GM12873 (cell line): ENCODE data around the gene RBBP8NL.

Source experiments
- CTCF ChIP-seq: IDR thresholded peaks from 2 replicates; pipeline ENCODE4 v1.5.1; 2012; ENCODE audit warnings: low read depth, mild to moderate bottlenecking, moderate library complexity, low read length, control low read depth; ENCODE audit not compliant: insufficient read depth; ENCODE audit errors: missing control alignments

RBBP8NL gene

GRCh38 chr20:62365814-62366369 is 61.4 kb downstream of the RBBP8NL start:
- no peak for TF ChIP-seq CTCF

- no peak for TF ChIP-seq CTCF
Observed at GRCh38 chr20:62364911-62365736, 62.2 kb downstream of the RBBP8NL start.

- TF ChIP-seq CTCF: no peak
Observed at GRCh38 chr20:62363920-62364851, 63.2 kb downstream of the RBBP8NL start.

GRCh38 chr20:62362991-62363919 is 64.1 kb downstream of the RBBP8NL start:
- TF ChIP-seq CTCF: no peak

- TF ChIP-seq CTCF: no peak
Observed at GRCh38 chr20:62362590-62362940, 64.8 kb downstream of the RBBP8NL start.

- no peak for TF ChIP-seq CTCF
Observed at GRCh38 chr20:62361799-62362589, 65.3 kb downstream of the RBBP8NL start.
